Regular cardiac myocyte (primary cell): ENCODE results near the gene MED15. TPM values are rescaled to one million over a fixed set of nuclear protein-coding genes. Genes with fewer than 3 reads are reported as not detected.

Source experiments
- total RNA-seq: library from RNA; depleted of rRNA; stranded (reverse); fragments of >200 nt; gene quantifications from 2 replicates; pipeline ENCODE4 v1.2.3, GENCODE V29; 2014

Gene MED15
- total RNA-seq = 18.0 and 36.2 TPM in 2 replicates

GRCh38 chr22:20507253-20508066 lies at the start of gene MED15:
TSS of gene MED15 (plus strand) at chr22:20507610. CDS start at chr22:20507679, 69 bp downstream.

GRCh38 chr22:20494978-20495860 lies 12.2 kb upstream of the MED15 start, which contains the start of gene KLHL22:
TSS of gene KLHL22 (minus strand) at chr22:20495795. CDS start at chr22:20489211, 6,584 bp downstream.

Other genes with a start within 250 kb of the MED15 start
- gene RTN4R, start 239.3 kb upstream of the MED15 start, total RNA-seq = 0.28 and 0.58 TPM in 2 replicates
- 44.0 and 50.0 TPM in 2 replicates for gene DGCR6L, start 187.6 kb upstream of the MED15 start, total RNA-seq
- 7.0 and 8.4 TPM in 2 replicates for gene ZNF74, start 113.5 kb upstream of the MED15 start, total RNA-seq
- 21.5 and 25.9 TPM in 2 replicates for gene SCARF2, start 69.8 kb upstream of the MED15 start, total RNA-seq
- 27.4 and 34.4 TPM in 2 replicates for gene KLHL22, start 11.8 kb upstream of the MED15 start, total RNA-seq